Measurements from ENCODE around the gene RGS8.

GRCh38 chr1:182688436-182689205, 4.2 kb upstream of the RGS8 start:
- no peak for TF ChIP-seq POLR2A (IDR thresholded peaks at IDR 0.05)
- no peak for TF ChIP-seq CTCF (IDR thresholded peaks at IDR 0.05)
- no peak for TF ChIP-seq POLR2AphosphoS5 (IDR thresholded peaks at IDR 0.05)

Measured in prostate gland (tissue), 2 donors.